SU-DHL-6 (cell line): ENCODE measurements around the gene OLFM2.

ENCODE experiments used
- CTCF ChIP-seq: fragments of 200-600 bp; sonication (generic); IDR thresholded peaks from one replicate; pipeline ENCODE4 v1.5.1; 2017; ENCODE audit warnings: antibody characterized with exemption, mild to moderate bottlenecking, low read length, moderate library complexity; ENCODE audit not compliant: insufficient read depth, poor library complexity, severe bottlenecking
- EZH2phosphoT487 ChIP-seq: fragments of 200-600 bp; sonication (generic), shearing (Covaris generic); conservative IDR thresholded peaks from 2 replicates; pipeline ENCODE4 v1.6.1; 2018; ENCODE audit warnings: mild to moderate bottlenecking, antibody characterized with exemption, low read length, moderate library complexity, mixed read lengths

- TF ChIP-seq CTCF (no peak), EZH2phosphoT487 (no peak)
These were observed 125.2 kb downstream of the OLFM2 start for GRCh38 chr19:9811139-9811538.
